Pancreas (tissue), 10 donors: ENCODE measurements around the gene TTLL1. TPM values are rescaled to one million over a fixed set of nuclear protein-coding genes. Genes with fewer than 3 reads are reported as not detected.

ENCODE experiments used
- ATAC-seq, 4 donors: fragments of 200-7000 bp; cut with Tn5 transposase; one replicate each; pipeline versions ENCODE4 v1.8.0 to v1.9.1; 2020; ENCODE audit warnings: mild to moderate bottlenecking in 4 of 4, moderate library complexity in 4 of 4
- DNase-seq, 6 donors: peaks; one replicate each; pipeline ENCODE4 v3.0.0-alpha.2; 2020
- FAIRE-seq: peaks from 2 replicates; lab custom pipeline; 2012; peaks lifted over from hg19 to GRCh38; lab: Jason Lieb, UNC
- H3K27ac ChIP-seq, 4 donors: fragments of 200-600 bp; sonication (generic); 1 replicate in 3 of 4; 2 replicates in 1 of 4; pipeline versions ENCODE4 v1.5.0 to v1.8.0; 2020
- H3K27me3 ChIP-seq, 4 donors: fragments of 200-600 bp; one replicate each; pipeline ENCODE4 v1.8.0; 2021
- H3K36me3 ChIP-seq, 3 donors: fragments of 200-600 bp; sonication (generic) in 1 of 3; one replicate each; pipeline versions ENCODE4 v1.5.0 to v1.8.0; 2020 to 2021
- H3K4me1 ChIP-seq, 3 donors: fragments of 200-600 bp; one replicate each; pipeline ENCODE4 v1.8.0; 2021
- H3K4me3 ChIP-seq, 4 donors: fragments of 200-600 bp; sonication (generic) in 2 of 4; one replicate each; pipeline versions ENCODE4 v1.5.0 to v1.8.0; 2020 to 2021
- H3K9me3 ChIP-seq, 4 donors: fragments of 200-600 bp; one replicate each; pipeline ENCODE4 v1.8.0; 2021
- WGBS, 2 donors: extraction: QIAGEN DNeasy Blood & Tissue Kit; methylation state at CpG; one replicate each; pipeline ENCODE4 v1.1.7; 2013; 5-methylcytosine and 5-hydroxymethylcytosine counted together
- intact Hi-C, 3 donors: fragments of 100-400 bp; cut with DNase I; formaldehyde crosslinking; loops; one replicate each; pipeline versions ENCODE4 v1.11.1 to v1.14.2; 2022
- polyA plus RNA-seq, 2 donors: library from polyadenylated mRNA; stranded (reverse); fragments of 200-250 nt; gene quantifications; one replicate each; pipeline ENCODE4 v1.2.3, GENCODE V29; 2013
- total RNA-seq, 6 donors: library from RNA; stranded (reverse); fragmentation: NEBNext Ultra II Directional in 4 of 6; extraction: Animal tissue kit (Norgen Biotek cat#: 25700) in 4 of 6; gene quantifications; one replicate each; pipeline versions ENCODE4 v1.2.1 to v1.2.4, GENCODE V29; 2021 to 2023
- TF ChIP-seq, protein P1 (sequence below), 4 donors: fragments of 200-600 bp; sonication (generic) in 3 of 4; IDR thresholded peaks; one replicate each; pipeline versions ENCODE4 v1.5.0 to v1.8.0; 2021; ENCODE audit warnings: antibody characterized with exemption in 4 of 4
- donor health status: healthy with polysubstance abuse.
- donor health status: DM: no; HTN: no; CAD: no; lungs with moderate emphysema.
- donor health status: DM: no; HTN: no; CAD: no.
- donor health status: control.
- donor health status: control.
- donor health status: Bipolar disorder and iron deficiency.
- donor health status: DM: yes; HTN: yes; CAD: no.
- donor health status: DM: no; HTN: no; CAD: no.
- donor health status: DM: no; HTN: no; CAD: no.
- donor health status: DM: yes; HTN: yes; CAD: no.

TTLL1 gene
- total and polyA plus RNA-seq, 8 donors, result 1.5 to 5.1 (median 2.2) TPM

GRCh38 chr22:43066134-43066533 is 23.1 kb downstream of the TTLL1 start:
- TF ChIP-seq, protein P1, sequence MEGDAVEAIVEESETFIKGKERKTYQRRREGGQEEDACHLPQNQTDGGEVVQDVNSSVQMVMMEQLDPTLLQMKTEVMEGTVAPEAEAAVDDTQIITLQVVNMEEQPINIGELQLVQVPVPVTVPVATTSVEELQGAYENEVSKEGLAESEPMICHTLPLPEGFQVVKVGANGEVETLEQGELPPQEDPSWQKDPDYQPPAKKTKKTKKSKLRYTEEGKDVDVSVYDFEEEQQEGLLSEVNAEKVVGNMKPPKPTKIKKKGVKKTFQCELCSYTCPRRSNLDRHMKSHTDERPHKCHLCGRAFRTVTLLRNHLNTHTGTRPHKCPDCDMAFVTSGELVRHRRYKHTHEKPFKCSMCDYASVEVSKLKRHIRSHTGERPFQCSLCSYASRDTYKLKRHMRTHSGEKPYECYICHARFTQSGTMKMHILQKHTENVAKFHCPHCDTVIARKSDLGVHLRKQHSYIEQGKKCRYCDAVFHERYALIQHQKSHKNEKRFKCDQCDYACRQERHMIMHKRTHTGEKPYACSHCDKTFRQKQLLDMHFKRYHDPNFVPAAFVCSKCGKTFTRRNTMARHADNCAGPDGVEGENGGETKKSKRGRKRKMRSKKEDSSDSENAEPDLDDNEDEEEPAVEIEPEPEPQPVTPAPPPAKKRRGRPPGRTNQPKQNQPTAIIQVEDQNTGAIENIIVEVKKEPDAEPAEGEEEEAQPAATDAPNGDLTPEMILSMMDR (IDR thresholded peaks at IDR 0.05), result no peak
- no peaks in the 10 kb centered on the region for H3K9me3 ChIP-seq
- no peak for ATAC-seq
- DNase-seq, result no peak
- H3K36me3 ChIP-seq, result no peaks in the 10 kb centered on the region
- H3K4me3 ChIP-seq, result no peak overlapping the region
- no peaks in the 10 kb centered on the region for H3K27me3 ChIP-seq
- H3K4me1 ChIP-seq, result no peaks in the 10 kb centered on the region
- no peak overlapping the region for H3K27ac ChIP-seq
- WGBS, 2 donors, result 91% methylated on average over 7 of the region's 7 CpGs
- FAIRE-seq, result no peak
- intact Hi-C loops, result no loop called here

DNA sequence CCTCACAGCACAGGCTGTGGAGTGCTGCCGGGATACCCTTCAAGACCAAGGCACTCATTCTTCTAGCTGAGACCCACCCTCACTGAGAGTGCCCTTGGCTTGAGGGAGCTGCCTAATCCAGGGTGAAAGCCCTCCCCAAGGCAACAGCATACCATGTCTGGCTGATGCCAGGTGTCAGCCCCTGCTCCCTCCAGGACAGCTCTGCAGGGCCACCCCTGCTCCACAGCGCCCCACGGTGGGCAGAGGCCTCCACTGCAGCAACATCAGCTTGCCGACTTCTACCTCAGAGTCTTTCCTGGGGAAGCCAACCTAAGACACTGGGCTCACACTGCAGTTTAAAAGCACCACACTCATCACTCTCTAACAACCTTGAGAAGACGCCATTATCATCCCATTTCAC is 29.0 kb downstream of the TTLL1 start:
- Histone ChIP-seq H3K27me3 (no peaks in the 10 kb centered on the region), H3K9me3 (no peaks in the 10 kb centered on the region), H3K4me3 (no peak overlapping the region), H3K4me1 (no peaks in the 10 kb centered on the region), H3K36me3 (no peaks in the 10 kb centered on the region), H3K27ac (no peak overlapping the region)
- 59 to 60% methylated on average over 5 of the region's 5 CpGs for WGBS, 2 donors
- ATAC-seq (peak; percentile 32 to 76 (median 48)), DNase-seq (peak in 3 of 6 donors; percentile 43 to 80 (median 51)), FAIRE-seq (no peak)
- TF ChIP-seq, protein P1 (IDR thresholded peaks at IDR 0.05), result peak in 3 of 4 donors; percentile 17 to 38 (median 25)
- intact Hi-C loops, result no loop called here

GRCh38 chr22:43057641-43058040 is 31.6 kb downstream of the TTLL1 start:
- no peaks in the 10 kb centered on the region for H3K4me1 ChIP-seq
- no peaks in the 10 kb centered on the region for H3K27me3 ChIP-seq
- peak in 3 of 6 donors; percentile 43 to 72 (median 63) for DNase-seq
- TF ChIP-seq, protein P1 (IDR thresholded peaks at IDR 0.05), result no peak
- intact Hi-C loops, result no loop called here
- 44 to 49% methylated on average over 7 of the region's 7 CpGs for WGBS, 2 donors
- no peak for FAIRE-seq
- no peak overlapping the region for H3K27ac ChIP-seq
- no peak overlapping the region for H3K4me3 ChIP-seq
- peak; percentile 69 to 89 (median 84) for ATAC-seq
- H3K9me3 ChIP-seq, result no peaks in the 10 kb centered on the region
- no peaks in the 10 kb centered on the region for H3K36me3 ChIP-seq

DNA sequence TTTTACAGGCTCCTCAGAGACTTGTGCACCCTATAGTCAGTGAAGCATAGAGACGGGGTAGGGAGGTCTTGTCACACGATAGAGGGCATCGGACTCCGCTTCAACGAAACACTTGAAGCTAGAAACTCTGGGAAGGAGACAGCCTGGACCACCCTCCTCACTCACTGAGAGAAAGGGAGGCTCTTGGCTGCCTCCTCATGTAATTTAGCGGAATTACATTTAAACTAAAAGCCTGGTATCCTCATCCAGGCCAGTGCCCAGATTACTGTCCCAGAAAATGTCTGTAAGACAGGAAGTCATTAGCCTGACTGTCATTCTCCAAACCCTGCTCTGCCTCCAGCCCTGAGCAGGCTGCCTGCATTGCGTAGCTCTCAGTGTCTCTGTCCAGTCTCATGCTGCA is 36.0 kb downstream of the TTLL1 start:
- no peaks in the 10 kb centered on the region for H3K36me3 ChIP-seq
- H3K4me3 ChIP-seq, result no peak overlapping the region
- WGBS, 2 donors, result 96 to 98% methylated on average over 7 of the region's 7 CpGs
- peak in 1 of 4 donors; percentile 17 for ATAC-seq
- H3K27ac ChIP-seq, result no peak overlapping the region
- intact Hi-C loops, result no loop called here
- TF ChIP-seq, protein P1 (IDR thresholded peaks at IDR 0.05), result no peak
- no peaks in the 10 kb centered on the region for H3K9me3 ChIP-seq
- DNase-seq, result no peak
- no peak for FAIRE-seq
- no peaks in the 10 kb centered on the region for H3K27me3 ChIP-seq
- H3K4me1 ChIP-seq, result no peaks in the 10 kb centered on the region

- Histone ChIP-seq H3K4me3 (no peak overlapping the region), H3K9me3 (no peaks in the 10 kb centered on the region), H3K27ac (no peak overlapping the region), H3K4me1 (no peaks in the 10 kb centered on the region), H3K36me3 (no peaks in the 10 kb centered on the region), H3K27me3 (no peaks in the 10 kb centered on the region)
- WGBS, 2 donors, result 85 to 89% methylated on average over 10 of the region's 10 CpGs
- intact Hi-C loops, result no loop called here
- TF ChIP-seq, protein P1 (IDR thresholded peaks at IDR 0.05), result no peak
- DNase-seq, result no peak
- no peak for ATAC-seq
- no peak for FAIRE-seq
These were observed 38.2 kb downstream of the TTLL1 start for GRCh38 chr22:43050995-43051394.
